ENCODE measurements around the gene GARIN5B.
"Not testable (repeated sequence)": the region's sequence is repeated elsewhere in the genome, so short reads cannot be mapped to it uniquely, and the experiment has no call there.

Gene GARIN5B

GRCh38 chr19:55328774-55329318 is 34.2 kb downstream of the GARIN5B start:
- not testable (repeated sequence) for DNase-seq (ENCODE audit: extremely low read depth in 1 of 2, low read depth in 1 of 2)

DNA sequence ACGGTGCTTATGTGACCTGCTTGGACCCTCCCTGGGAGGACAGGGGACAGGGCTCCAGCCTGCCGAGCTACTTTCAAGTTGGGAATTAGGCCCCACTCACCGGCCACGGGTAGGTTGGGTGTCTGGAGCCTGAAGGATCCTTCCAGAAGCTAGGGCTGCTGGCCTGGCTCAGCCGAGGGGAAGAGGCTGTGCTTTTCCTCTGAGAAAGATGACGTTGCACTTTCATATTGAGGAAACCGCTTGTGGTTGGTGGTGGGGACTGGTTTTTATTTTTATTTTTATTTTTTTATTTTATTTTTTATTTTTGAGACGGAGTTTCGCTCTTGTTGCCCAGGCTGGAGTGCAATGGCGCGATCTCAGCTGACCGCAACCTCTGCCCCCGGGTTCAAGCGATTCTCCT is 37.9 kb downstream of the GARIN5B start, which contains the start of gene TMEM150B:
Gene TMEM150B (minus strand): TSS at position 170 of the 400 bp plus-strand sequence. CDS start 4,305 bp downstream, outside the sequence.
- no peak for DNase-seq (ENCODE audit: extremely low read depth in 1 of 2, low read depth in 1 of 2)

- no peak for DNase-seq (ENCODE audit: extremely low read depth in 1 of 2, low read depth in 1 of 2)
These were observed 38.4 kb downstream of the GARIN5B start for GRCh38 chr19:55324662-55325061.

DNA sequence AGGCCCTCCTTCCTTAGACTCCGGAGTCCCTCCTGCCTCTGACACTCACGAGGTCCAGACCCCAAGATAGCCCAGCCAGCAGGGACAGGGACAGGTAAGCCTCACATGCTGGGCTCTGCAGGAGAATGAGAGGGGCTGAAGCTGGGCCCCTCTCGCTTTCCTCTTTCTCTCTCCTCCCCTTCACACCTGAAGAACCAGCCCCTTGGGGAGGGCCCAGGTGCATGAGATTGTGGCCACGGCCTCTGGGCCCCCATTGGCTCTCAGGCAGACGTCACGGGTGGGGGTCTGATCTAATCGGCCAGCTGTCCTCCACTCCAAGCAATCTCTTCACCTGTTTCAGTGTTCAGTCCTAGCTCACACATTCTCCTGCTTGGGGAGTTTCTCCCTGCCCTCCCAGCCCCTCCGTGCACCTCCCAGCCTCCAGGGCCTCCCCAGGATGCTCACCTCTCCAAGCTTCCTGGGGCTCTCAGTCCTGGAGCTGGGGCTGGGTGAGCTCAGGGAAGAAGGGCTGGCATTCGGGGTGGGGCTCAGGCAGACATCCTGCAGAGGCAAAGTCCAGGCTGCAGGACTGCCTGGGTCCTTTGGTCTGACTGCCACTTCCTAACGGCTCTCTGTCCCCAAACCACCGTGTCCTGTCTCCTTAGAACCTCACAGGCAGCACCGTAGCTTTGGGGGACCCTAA is 40.7 kb downstream of the GARIN5B start:
- no peak for DNase-seq (ENCODE audit: extremely low read depth in 1 of 2, low read depth in 1 of 2)

DNA sequence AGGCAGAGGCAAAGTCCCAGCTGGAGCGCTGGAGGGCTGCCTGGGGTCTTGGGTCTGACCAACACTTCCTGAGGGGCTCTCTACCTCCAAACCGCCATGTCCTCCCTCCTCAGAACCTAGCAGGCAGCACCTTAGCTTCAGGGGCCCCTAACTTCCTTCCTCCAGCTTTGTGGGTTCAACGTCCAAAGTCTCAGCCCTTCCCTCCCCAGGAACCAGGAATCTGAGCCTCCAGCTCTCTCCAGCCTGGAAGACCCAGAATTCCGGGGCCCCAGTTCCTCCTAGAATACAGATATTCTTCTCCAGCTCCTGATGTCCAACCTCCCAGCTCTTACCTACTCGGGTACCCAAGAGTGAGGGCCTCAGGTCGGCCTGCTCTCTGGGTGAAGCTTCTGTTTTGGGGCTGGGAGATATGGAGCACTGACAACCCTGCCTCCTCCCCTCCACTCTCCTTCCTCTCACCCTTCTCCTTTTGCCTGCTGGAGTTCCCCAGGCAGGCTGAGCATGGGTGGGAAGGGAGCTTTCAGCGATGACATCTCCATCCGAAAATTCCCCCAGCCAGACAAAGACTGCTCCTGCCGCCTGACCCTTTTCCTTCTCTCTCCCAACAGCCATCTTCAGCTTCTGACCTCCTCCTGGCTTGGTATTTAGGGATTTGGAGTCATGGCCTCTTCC is 41.5 kb downstream of the GARIN5B start:
- DNase-seq (ENCODE audit: extremely low read depth in 1 of 2, low read depth in 1 of 2) = no peak

GRCh38 chr19:55320844-55321419 is 42.1 kb downstream of the GARIN5B start:
- DNase-seq (ENCODE audit: extremely low read depth in 1 of 2, low read depth in 1 of 2) = no peak

DNA sequence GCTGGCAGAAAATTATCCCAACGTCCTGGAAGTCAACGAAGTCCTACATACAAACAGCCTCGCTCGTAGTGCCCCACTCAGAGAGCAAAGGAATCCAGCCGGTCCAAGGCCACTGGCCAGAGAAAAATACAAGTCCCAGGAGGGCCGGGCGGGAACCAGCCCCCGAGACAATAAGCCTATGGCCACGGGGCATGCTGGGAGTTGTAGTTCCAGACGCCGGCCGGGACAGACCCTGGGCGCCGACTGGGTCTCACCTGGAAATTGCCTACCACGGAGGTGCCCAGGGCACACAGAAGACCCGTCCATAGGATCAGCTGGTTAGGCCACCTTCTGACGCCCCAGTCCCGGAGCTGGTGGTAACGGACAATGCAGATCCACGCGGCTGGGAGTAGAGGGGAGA is 43.3 kb downstream of the GARIN5B start:
- DNase-seq (ENCODE audit: extremely low read depth in 1 of 2, low read depth in 1 of 2) = no peak

DNA sequence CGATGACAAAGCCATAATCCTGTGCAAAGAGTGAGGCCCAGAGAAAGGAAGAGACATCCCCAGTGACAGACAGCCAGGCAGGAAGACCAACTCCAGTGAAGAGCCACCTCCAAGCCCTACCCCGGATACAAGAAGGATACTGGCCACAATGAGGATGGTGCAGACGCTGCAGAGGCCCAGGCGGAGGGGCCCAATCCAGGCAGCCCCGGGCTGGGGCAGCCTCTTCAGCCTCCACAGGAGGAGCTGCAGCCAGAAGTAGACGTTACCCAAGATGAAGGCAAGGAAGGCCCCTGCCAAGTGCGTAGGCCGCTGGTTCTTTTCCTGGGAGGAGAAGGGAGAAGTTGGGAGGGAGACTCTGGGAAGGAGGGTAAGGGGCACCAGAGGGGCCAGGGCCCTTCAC is 46.4 kb downstream of the GARIN5B start:
- no peak for DNase-seq (ENCODE audit: extremely low read depth in 1 of 2, low read depth in 1 of 2)

GRCh38 chr19:55315956-55316525 is 47.0 kb downstream of the GARIN5B start:
- DNase-seq (ENCODE audit: extremely low read depth in 1 of 2, low read depth in 1 of 2) = no peak

- no peak for DNase-seq (ENCODE audit: extremely low read depth in 1 of 2, low read depth in 1 of 2)
These were observed 48.7 kb downstream of the GARIN5B start for GRCh38 chr19:55314396-55314795.

GRCh38 chr19:55312621-55313512 is 50.2 kb downstream of the GARIN5B start:
- DNase-seq (ENCODE audit: extremely low read depth in 1 of 2, low read depth in 1 of 2) = no peak

DNA sequence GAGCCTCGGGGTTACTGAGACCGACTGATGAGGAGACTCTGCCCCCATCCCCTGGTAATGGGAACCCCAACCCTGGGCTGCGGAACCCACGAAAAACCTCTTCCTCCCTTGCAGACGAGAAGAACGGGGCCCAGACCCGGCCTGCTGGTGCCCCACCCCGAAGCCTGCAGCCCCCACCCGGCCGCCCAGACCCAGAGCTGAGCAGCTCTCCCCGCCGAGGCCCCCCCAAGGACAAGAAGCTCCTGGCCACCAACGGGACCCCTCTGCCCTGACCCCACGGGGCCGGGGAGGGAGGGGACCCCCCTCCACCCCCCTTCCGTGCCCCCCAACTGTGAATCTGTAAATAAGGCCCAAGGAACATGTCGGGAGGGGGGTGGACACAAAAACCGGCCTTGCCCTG is 51.3 kb downstream of the GARIN5B start:
- no peak for DNase-seq (ENCODE audit: extremely low read depth in 1 of 2, low read depth in 1 of 2)

GRCh38 chr19:55311397-55311796 is 51.7 kb downstream of the GARIN5B start:
- no peak for DNase-seq (ENCODE audit: extremely low read depth in 1 of 2, low read depth in 1 of 2)

GRCh38 chr19:55310498-55310897 is 52.6 kb downstream of the GARIN5B start:
- no peak for DNase-seq (ENCODE audit: extremely low read depth in 1 of 2, low read depth in 1 of 2)

DNA sequence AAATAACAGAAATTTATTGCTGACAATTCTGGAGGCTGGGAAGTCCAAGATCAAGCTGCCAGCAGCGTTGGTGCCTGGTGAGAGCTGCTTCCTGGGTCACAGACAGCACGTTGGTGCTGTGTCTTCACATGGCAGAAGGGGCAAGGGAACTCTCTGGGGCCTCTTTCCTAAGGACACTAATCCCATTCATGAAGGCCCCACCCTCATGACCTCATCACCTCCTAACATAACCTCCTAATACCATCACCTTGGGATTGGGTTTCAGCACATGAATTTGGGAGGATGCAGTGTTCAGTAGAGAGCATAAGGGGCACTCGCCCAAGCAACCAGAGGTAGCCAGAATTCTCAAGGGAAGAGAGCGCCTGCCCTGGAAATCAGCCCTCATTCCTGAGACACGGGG is 53.6 kb downstream of the GARIN5B start:
- no peak for DNase-seq (ENCODE audit: extremely low read depth in 1 of 2, low read depth in 1 of 2)

DNA sequence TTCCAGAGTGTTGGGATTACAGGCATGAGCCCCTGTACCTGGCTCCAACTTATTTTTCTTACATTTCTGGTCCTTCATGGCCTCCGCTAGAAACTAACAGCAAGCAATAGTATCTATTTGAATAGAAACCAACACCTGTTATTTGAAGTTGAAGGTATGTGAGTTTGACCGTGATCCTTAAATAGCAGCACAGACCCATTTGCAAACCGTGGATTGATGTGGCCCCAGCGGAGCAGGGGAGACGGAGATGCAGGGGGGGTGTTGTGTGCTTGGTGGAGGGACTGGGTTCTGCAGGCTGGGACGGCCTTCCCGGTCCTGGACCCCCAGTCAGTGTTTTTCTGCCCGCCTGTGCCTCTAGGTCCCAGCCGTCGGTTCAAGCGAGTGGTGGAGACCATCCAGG is 54.8 kb downstream of the GARIN5B start:
- DNase-seq (ENCODE audit: extremely low read depth in 1 of 2, low read depth in 1 of 2) = no peak

- no peak for DNase-seq (ENCODE audit: extremely low read depth in 1 of 2, low read depth in 1 of 2)
These were observed 56.3 kb downstream of the GARIN5B start for GRCh38 chr19:55306712-55307111.

- DNase-seq (ENCODE audit: extremely low read depth in 1 of 2, low read depth in 1 of 2) = no peak
These were observed 57.0 kb downstream of the GARIN5B start for GRCh38 chr19:55305983-55306562.

DNA sequence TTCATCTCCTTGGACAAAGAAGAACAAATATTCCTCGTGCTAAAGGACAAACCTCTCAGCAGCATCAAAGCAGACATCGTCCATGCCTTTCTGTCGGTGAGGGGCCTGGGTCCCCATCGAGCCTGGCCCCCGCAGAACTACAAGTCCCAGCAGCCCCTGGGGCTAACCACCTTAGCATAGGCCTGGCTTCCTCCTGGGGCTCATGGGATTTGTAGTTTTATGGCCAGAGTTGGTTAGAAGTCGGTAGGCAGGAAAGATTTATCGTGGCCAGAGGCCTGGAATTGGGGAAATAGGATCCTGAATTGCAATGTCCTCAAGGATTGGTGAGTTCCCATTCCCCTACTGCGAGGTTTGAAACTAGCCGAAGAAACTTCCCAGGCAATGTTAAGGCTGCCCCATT is 57.6 kb downstream of the GARIN5B start:
- peak in 1 of 2 donors; percentile 28 for DNase-seq (ENCODE audit: extremely low read depth in 1 of 2, low read depth in 1 of 2)

DNA sequence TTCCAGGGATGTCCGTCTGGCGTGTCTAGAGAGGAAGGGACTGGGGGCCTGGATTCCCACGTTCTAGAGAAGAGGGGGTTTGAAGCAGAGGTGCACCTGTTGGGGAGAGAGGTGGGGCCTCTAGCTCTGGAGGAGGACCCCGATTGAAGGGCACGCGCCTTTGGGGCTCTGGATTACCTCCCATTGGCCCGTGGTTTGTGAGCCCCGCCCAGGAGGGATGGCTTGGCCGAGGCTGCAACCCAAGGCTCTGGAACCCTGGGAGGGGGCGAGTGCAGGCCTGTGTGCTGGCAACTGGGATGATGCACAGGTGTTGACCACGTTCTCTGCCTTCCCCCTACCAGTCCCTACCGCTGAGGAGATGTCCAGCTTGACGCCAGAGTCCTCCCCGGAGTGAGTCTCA is 58.1 kb downstream of the GARIN5B start:
- DNase-seq (ENCODE audit: extremely low read depth in 1 of 2, low read depth in 1 of 2) = no peak
